GM10266 (cell line): ENCODE measurements around the gene SLC6A13.

Experiments
- DNase-seq: peaks from one replicate; pipeline ENCODE4 v3.0.0; 2012; ENCODE audit errors: extremely low spot score
- CTCF ChIP-seq: IDR thresholded peaks from 2 replicates; pipeline ENCODE4 v1.5.1; 2012; ENCODE audit warnings: mild to moderate bottlenecking, low read depth; ENCODE audit not compliant: control insufficient read depth, insufficient read depth; ENCODE audit errors: missing control alignments

SLC6A13 gene

GRCh38 chr12:227286-227915, 35.2 kb downstream of the SLC6A13 start:
- no peak for DNase-seq
- no peak for TF ChIP-seq CTCF

- DNase-seq, result no peak
- no peak for TF ChIP-seq CTCF
Measured at GRCh38 chr12:226401-226800, 36.2 kb downstream of the SLC6A13 start.

- no peak for TF ChIP-seq CTCF
Measured at GRCh38 chr12:225012-225411, 37.6 kb downstream of the SLC6A13 start.

GRCh38 chr12:224330-224729, 38.3 kb downstream of the SLC6A13 start:
- TF ChIP-seq CTCF, result no peak
- no peak for DNase-seq

More at GRCh38 chr12:225012-225411, 37.6 kb downstream of the SLC6A13 start:
- DNase-seq, result no peak

GRCh38 chr12:223841-224240, 38.8 kb downstream of the SLC6A13 start:
- TF ChIP-seq CTCF, result no peak
- no peak for DNase-seq

GRCh38 chr12:221736-222135, 40.9 kb downstream of the SLC6A13 start:
- no peak for TF ChIP-seq CTCF
- no peak for DNase-seq

- no peak for DNase-seq
- no peak for TF ChIP-seq CTCF
Measured at GRCh38 chr12:220946-221550, 41.6 kb downstream of the SLC6A13 start.
